GM19099 (cell line): Measurements from ENCODE around the gene CS.

Experiments
- POLR2A ChIP-seq: IDR thresholded peaks from 3 replicates; pipeline ENCODE4 v1.6.1; 2011; ENCODE audit warnings: low read depth; ENCODE audit not compliant: insufficient read length; ENCODE audit errors: extremely low read depth

Gene CS

DNA sequence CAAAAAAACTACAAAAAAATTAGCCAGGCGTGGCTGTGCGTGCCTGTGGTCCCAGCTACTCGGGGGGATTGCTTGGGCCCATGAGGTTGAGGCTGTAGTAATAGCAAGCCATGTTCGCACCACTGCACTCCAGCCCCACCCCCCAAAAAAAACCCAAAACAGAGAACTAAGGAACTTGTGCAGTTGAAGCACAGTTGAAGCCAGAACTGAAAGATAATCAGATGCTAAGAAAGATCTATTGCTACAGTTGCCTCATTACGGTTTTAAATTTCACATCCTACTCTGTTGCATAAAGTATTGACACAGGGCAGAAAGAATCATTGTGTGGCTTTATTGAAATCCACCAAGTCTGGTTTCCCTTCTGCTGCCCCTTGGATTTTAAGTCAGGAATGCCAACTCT is 3.8 kb downstream of the CS start:
- TF ChIP-seq POLR2A: no peak

DNA sequence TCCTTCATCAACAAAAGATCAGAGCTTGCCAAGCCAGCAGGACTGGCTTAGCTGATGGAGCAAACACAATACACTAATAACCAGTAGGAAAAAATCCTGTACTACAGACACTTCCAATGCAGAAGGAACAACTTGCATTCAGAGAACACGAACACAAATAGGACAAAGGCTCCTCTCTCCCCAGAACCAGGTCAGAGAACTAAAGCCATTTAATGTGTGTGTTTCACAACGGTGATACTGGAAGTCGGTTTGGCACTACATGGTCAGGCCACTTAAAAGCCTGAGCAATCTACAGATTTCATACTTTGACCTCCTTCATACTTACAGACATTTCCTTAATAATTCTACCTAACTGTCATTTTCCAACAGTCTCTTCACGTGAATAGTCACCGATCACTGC is 6.3 kb downstream of the CS start:
- no peak for TF ChIP-seq POLR2A

DNA sequence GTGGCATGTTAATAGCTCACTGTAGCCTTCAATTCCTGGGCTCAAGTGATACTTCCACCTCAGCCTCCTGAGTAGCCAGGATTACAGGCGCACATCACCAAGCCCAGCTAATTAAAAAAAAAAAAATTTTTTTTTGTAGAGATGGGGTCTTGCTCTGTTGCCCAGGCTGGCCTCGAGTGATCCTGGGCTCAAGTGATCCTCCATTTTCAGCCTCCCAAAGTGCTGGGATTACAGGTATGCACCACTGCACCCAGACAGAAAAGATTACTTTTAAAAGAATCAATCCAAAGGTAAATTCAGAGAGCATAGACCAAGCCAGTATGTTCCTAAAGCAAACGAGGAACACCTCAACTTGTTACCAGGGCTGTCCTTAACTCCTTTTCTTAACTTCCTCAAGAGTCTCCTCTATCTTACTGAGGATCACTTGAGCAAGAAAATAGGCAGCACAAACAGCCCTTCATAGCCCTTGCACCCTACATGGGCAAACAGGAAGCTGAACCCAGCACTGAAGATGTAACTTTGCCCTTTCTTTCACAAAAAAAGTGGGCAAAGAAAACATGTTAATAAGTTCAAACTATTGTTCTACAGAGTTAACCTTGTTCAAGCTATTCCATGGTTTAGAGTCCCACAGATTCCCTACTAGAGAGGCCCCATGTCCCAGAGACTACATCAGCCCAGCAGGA is 11.3 kb downstream of the CS start:
- no peak for TF ChIP-seq POLR2A

DNA sequence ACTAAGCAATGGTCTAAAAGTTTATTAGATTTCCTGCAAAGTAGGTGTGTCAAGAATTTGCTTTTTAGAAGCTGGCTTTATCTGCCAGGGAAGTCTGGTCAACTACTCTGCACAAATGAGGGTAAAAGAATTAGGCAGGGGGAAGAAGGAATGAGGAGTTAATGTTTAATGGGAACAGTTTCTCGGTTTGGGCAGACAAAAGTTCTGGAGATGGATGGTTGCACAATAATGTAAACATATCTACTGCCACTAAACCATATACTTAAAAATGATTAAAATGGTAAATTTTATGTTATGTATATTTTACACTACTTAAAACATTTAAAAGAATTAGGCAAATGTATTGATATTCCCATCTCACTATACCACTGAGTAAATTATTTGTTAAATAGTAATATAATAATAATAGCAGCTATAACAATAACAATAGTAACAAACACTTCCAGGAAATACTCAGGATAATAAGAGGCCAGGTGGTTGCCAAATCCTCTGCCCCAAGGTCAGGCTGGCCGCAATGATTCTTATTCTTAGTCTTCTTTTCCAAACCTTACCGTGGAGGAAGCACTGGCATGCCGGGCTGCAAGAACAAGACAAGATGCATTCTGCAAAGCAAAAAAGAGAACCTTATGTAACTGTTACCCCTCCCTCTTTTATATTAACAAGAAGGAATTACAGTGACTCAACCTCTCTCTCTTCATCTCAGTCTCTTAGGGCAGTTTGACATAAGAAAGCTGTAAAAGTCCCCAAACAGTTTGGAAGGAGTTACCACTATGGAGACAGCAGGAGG is 13.9 kb downstream of the CS start:
- TF ChIP-seq POLR2A: no peak

DNA sequence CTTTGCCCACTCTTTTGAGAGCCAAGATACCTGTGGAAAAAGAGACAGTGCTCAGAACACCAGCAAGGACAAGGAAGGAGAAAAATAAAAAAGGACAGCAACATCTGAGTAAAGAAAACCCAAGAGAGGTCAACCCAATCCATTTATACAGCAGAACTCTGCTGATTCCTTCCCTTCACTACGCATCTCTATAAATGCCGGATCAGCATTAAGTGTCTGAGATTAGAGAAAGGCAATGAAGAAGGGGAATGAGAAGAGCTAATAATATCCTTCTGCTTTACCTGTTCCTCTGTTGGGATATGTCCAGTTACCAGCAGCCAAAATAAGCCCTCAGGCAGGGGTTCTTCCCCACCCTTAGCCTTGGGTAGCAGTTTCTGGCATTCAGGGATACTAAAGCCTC is 17.6 kb downstream of the CS start:
- no peak for TF ChIP-seq POLR2A

DNA sequence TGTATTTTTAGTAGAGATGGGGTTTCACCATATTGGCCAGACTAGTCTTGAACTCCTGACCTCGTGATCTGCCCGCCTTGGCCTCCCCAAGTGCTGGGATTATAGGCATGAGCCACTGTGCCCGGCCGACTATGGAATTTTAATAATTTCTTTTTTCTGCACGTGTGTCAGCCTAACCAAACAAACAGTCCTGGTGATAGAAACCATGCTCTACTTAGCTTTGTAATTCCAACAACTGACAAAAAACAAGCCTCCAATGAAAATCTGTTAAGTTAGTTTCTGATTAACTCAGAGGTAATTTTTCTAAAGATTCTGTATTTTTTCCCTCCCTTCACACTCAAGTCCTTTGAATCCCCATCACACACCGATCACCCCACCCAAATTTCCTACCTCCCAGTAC is 18.1 kb downstream of the CS start:
- TF ChIP-seq POLR2A: no peak

DNA sequence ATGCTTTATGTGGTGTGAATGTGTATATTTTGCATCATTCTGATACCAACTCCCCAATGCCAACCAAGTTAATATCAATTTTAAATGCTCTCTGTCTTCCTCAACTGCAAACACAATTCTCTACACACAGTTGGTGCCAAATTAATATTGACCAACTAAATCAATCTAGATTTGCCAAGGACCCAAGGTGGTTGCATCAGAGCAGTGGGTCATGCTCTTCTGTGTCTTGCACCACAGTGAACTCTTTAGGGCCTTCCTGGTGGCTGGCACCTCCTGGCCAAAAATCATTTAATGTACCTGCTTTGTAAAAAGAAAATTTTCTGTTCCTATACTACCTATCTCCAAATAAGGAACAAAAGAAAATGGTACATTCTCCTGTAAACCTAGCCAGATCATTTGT is 19.3 kb downstream of the CS start:
- no peak for TF ChIP-seq POLR2A

DNA sequence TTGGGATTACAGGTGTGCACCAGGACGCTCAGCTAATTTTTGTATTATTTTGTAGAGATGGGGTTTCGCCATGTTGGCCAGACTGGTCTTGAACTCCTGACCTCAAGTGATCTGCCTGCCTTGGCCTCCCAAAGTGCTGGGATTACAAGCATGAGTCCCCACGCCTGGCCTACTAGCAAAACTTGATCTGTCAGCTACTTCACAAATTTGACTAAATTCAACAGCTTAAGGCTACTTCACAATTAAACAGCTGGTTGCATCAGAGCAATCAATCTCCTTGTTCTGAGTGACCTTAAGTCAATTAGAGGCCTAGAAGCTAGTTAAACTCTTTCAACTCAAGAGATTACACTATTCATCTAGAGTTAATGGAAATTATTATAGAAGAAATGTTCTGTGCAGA is 21.2 kb downstream of the CS start:
- TF ChIP-seq POLR2A: no peak

DNA sequence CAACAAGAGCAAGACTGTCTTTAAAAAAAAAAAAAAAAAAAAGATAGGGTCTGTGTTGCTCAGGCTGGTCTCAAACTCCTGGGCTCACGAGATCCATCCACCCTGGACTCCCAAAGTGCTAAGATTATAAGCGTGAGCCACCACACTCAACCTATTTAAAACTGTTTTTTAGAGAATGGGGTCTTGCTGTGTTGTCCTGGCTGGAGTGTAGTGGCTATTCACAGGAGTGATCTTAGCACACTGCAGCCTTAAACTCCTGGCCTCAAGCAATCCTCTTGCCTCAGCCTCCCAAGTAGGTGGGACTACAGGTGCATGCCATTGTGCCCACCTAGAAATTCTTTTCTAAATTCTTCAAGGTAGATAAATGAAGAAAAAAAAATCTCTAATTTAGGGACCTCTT is 25.8 kb downstream of the CS start:
- no peak for TF ChIP-seq POLR2A

DNA sequence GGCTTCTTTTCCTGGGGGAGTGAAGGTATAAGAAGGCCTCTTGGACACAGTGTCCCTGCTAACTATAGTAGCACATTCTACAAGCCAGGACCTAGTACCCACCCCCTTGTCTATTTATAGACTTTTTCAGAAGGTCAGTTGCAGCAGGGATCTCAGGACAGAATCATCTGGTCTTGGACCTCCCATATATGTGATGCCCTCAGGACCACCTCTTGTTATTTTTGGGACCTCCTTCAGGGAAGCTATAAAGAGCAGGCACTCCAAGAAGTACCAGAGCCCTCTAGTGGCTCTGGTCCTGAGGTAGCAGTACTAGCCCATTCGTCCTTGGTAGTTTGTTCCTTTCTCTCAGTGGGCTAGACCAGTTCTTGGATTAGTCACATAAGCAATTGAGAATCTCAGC is 29.1 kb downstream of the CS start:
- no peak for TF ChIP-seq POLR2A

DNA sequence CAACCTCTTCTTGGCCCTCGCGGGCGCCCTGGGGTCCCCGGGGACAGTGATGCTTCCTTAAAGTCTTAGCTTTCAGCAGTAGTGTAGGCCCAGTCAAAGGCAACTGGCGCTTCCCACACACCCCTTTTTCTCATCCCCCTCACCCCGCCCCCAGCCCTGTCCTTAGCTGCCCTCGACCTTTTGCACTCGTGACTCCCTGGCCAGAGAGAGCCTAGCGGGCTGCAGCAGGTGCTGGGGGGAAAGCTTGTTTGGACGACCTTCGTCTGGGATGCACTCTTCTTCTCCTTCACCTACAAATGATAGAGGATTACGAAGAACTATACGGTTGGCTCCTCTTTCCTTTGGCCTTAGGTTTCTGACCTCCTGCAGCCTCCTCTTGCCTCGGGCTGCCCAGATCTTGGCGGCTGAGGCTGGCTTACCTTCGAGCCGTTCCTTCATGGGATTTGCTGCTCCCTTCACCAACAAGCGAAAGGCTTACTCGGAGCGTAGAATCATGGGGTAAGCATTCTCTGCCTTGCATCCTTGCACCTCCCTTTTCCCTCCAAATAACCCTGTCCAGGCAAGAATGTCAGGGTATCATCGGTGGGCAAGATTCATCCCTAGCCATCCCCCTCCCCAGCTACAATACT is 32.6 kb downstream of the CS start:
- TF ChIP-seq POLR2A: no peak

DNA sequence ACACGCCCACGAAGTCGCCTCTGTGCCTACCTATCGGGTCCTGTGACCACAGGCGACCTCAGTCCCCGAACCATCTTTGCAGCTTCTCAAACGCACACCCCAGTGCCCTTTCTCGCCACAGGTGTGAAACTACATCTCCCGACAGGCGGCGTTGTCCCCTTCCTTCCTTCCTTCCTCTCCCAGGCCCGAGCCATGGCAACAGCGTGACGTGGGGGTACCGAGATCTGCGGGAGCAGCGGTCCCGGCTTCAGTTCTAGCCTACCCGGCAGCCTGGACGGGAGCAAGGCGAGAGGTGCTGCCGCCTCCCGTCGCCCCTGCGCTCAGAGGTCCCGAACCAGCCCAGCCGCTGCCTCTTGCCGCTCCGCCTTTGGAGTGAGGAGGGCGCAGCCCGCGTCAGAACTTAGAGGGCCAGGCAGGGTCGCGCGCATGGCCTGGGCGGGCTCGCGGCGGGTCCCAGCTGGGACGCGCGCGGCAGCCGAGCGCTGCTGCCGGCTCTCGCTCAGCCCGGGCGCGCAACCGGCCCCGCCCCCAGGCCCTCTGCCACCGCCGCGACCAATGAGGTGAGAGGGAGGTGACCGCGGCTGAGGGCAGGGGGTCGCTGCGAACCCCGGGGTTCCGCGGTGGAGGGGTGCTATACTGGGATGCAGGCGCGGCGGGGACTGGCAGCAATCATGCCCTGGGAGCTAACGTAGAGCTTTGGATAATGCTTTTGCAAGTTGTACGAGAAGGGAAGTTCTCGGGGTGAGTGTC is 33.3 kb downstream of the CS start, which contains the start of gene COQ10A:
Gene COQ10A, plus strand, starts transcription at position 250 of the 750 bp plus-strand sequence. Its CDS starts 177 bp downstream, at position 427.
- peak; percentile 87 for TF ChIP-seq POLR2A

DNA sequence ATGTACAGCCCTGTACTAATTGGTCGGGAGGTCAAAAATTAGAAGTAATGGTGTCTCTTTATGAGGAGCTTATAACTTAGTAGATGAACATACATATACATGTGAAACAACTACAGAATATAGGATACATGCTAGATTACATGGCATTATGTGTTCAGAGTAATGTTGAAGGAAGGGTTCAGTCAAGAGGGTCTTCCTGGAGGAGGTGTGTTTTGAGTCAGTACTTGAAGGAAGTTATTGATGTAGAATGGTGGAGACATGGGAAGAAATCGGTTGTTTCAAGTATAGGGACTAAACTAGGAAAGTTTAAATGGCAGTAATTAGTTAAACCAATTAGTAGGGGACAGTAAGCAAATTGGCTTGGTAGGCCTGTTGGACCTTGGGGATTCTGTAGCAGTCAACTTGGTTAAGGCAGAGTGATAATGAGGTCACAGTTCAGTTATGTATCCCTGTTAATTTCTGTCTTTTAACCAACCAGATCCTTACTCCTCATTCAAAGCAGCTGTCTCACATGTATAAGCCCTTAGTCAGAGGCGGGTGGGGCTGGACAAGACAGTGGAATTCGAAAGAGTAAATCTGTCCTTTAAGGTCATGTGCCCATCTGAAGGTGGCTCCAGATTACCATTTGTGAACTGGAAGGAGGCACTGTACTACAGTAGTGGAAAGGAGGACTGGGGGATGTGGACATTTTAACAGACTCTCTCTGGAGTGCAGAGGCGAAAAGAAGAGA is 38.5 kb downstream of the CS start:
- no peak for TF ChIP-seq POLR2A

DNA sequence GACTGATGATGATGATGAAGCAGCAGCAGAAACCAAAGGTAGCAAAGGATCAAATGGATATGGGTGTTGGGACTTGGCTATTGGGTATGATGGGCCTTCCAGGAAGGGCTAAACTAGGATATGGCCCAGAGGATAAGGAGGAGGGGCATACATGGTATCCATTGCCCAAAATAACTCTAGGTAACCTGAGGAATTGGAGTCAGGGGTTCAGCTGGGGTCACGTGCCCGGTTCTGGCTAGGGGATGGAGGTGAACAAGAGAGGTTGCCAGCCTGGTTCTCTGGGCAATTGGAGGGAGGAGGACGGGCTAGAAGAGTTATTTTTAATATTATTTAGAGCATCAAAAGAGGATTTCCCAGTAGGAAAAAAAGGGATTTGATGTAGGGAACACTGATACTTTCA is 39.2 kb downstream of the CS start:
- no peak for TF ChIP-seq POLR2A

DNA sequence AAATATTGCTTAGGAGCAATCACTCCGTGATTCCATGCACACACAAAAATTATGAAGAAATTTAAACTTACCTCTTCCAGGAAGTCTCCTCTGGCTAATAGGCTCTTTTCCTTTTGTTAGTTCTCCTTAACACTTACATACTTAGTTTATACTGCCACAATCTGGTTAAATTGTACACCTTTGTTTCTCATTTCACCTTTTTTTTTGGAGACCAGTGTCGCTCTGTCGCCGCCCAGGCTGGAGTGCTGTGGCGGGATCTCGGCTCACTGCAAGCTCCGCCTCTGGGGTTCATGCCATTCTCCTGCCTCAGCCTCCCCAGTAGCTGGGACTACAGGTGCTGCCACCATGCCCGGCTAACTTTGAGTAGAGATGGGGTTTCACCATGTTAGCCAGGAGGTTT is 39.8 kb downstream of the CS start:
- TF ChIP-seq POLR2A: no peak
